DOHH2 (cell line): ENCODE data around the gene ZNF324.

ENCODE experiments used
- CTCF ChIP-seq: fragments of 200-600 bp; sonication (generic); IDR thresholded peaks from one replicate; pipeline ENCODE4 v1.5.1; 2014; ENCODE audit warnings: antibody characterized with exemption, mild to moderate bottlenecking, low read depth, low read length; ENCODE audit not compliant: poor library complexity, severe bottlenecking
- EZH2phosphoT487 ChIP-seq: fragments of 200-600 bp; sonication (generic); IDR thresholded peaks from 2 replicates; pipeline ENCODE4 v1.6.1; 2017; ENCODE audit warnings: borderline replicate concordance, mild to moderate bottlenecking, antibody characterized with exemption, low read length, moderate library complexity, mixed read lengths

GRCh38 chr19:58492265-58492664 lies 25.4 kb downstream of the ZNF324 start:
- no peak for TF ChIP-seq CTCF
- TF ChIP-seq EZH2phosphoT487: no peak
